Measurements from ENCODE around the gene DHX34.
A peak's percentile ranks its signal among the peaks of the same experiment; 100 is the strongest.
"Not testable (repeated sequence)": the region's sequence is repeated elsewhere in the genome, so short reads cannot be mapped to it uniquely, and the experiment has no call there.

The DHX34 gene, protein sequence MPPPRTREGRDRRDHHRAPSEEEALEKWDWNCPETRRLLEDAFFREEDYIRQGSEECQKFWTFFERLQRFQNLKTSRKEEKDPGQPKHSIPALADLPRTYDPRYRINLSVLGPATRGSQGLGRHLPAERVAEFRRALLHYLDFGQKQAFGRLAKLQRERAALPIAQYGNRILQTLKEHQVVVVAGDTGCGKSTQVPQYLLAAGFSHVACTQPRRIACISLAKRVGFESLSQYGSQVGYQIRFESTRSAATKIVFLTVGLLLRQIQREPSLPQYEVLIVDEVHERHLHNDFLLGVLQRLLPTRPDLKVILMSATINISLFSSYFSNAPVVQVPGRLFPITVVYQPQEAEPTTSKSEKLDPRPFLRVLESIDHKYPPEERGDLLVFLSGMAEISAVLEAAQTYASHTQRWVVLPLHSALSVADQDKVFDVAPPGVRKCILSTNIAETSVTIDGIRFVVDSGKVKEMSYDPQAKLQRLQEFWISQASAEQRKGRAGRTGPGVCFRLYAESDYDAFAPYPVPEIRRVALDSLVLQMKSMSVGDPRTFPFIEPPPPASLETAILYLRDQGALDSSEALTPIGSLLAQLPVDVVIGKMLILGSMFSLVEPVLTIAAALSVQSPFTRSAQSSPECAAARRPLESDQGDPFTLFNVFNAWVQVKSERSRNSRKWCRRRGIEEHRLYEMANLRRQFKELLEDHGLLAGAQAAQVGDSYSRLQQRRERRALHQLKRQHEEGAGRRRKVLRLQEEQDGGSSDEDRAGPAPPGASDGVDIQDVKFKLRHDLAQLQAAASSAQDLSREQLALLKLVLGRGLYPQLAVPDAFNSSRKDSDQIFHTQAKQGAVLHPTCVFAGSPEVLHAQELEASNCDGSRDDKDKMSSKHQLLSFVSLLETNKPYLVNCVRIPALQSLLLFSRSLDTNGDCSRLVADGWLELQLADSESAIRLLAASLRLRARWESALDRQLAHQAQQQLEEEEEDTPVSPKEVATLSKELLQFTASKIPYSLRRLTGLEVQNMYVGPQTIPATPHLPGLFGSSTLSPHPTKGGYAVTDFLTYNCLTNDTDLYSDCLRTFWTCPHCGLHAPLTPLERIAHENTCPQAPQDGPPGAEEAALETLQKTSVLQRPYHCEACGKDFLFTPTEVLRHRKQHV

DNA sequence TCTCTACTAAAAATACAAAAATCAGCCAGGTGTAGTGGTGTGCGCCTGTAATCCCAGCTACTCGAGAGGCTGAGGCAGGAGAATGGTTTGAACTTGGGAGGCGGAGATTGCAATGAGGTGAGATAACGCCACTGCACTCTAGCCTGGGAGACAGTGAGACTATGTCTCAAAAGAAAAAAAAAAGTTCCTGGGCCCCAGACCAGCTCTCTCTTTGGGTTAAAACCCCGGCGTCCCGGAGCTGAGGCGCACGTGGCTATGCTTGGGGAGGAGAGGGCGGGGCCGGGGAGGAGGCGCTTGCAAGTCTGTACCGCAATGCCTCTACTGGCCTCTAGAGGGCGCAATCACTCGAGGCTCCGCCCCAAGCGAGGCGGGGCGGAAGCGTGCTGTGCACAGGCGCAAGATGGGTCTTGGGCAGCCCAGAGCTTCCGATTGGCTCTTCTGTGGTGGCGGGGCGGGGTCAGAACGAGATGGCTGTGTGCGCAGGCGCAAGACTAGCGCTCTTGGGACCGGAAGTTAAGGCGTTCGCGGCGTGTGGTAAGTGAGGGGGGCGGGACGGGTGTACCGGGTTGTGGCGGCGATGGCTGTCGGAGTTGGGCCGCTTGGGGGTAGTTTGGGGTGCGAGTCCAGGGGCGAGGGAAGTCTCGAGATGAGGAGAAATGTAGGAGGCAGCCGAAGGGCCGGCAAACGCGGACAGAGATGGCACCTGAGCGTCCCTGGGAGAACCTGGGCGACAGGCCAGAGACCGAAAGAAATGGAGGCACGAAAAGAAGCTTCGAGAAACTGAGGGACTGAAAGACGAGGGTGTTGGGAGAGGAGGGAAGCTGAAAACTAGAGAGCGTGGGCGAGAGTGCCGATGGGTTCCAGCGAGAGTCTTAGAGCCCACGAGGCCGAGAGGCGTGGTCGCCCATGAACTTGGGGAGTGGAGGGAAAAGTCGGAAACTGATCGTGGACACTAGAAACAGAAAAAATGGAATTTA, at the start of gene DHX34:
Gene DHX34 (plus strand): TSS at position 497 of the 977 bp plus-strand sequence. CDS start 3,716 bp downstream, outside the sequence.
- peak; percentile 99 for DNase-seq (ENCODE audit: low spot score)

DNA sequence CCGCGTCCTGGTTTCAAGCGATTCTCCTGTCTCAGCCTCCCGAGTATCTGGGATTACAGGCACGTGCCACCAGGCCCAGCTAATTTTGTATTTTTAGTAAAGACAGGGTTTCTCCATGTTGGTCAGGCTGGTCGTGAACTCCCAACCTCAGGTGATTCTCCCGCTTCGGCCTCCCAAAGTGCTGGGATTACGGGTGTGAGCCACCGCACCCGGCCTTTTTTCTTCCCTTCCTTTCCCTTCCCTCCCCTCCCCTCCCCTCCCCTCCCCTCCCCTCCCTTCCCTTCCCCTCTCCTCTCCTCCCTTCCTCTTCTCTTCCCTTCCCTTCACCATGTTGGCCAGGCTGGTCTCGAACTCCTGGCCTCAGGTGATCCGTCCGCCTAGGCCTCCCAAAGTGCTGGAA, 48.2 kb upstream of the DHX34 start:
- not testable (repeated sequence) for DNase-seq (ENCODE audit: low spot score)

DNA sequence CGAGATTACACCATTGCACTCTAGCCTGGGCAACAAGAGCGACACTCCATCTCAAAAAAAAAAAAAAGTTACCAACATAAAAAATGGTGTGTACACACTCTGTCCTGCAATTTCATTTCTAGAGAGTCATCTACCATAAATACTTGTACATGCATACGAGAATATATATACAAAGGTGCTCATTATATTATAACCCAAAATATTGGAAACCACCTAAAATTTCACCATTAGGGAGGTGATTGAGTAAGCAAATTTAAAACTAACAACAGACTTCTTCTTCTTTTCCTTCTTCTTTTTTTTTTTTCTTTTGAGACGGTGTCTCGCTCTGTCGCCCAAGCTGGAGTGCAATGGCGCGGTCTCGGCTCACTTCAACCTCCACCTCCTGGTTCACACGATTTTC, 46.9 kb upstream of the DHX34 start:
- no peak for DNase-seq (ENCODE audit: low spot score)

DNA sequence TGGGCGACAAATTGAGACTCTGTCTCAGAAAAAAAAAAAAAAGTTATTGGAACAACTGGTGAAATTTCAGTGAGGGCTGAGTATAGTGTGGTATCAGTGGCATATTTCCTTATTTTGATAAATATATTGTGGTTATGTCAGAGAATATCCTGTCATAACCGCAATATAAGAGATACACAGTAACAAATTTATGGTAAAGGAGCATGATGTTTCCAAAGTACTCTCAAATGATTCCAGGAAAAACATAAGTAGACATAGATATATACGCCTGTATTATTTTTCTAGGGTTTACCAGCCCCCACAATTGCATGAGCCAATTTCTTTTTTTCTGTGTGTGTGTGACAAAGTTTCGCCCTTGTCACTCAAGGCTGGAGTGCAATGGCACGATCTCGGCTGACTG, 45.1 kb upstream of the DHX34 start:
- DNase-seq (ENCODE audit: low spot score): no peak

GRCh38 chr19:47305309-47305751, 43.8 kb upstream of the DHX34 start:
- peak; percentile 54 for DNase-seq (ENCODE audit: low spot score)

- DNase-seq (ENCODE audit: low spot score): no peak
Observed at GRCh38 chr19:47306303-47306702, 42.8 kb upstream of the DHX34 start.

- DNase-seq (ENCODE audit: low spot score): no peak
Observed at GRCh38 chr19:47309038-47309437, 40.1 kb upstream of the DHX34 start.

DNA sequence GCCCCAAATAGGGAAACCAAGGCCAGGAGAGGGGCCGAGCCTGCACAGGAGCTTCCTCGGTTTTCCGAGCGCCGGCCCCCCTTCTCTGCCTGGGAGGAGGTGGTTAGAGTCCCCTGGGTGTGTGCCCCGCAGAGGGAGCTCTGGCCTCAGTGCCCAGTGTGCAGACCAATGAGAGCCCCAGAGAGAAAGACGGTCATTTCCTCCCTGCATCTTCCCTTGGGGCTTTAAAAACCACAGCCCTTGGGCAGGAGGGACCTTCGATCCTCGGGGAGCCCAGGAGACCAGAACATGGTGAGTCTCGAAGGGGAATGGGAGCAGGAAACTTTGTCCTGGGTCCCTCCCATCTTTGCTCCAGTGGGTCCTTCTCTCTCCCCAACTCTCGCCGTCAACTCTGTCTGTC, 39.5 kb upstream of the DHX34 start, which contains the start of gene C5AR1:
Gene C5AR1 (plus strand): TSS at position 254 of the 400 bp plus-strand sequence. CDS start 35 bp downstream, at position 289.
- DNase-seq (ENCODE audit: low spot score): no peak

DNA sequence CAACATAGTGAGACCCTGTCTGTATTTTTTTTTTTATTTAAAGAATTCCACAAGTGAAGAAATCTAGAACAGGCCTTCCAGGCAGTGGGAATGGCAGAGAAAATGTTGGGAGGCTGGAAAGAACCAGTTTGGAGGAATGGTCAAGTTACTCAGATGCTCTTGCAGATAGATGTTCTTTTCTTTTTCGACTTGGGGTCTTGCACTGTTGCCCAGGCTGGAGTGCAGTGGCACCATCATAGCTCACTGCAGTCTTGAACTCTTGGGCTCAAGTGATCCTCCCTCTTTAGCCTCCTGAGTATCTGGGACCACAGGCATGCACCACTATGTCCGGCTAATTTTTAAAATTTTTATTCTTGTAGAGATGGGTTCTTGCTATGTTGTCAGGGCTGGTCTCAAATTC, 38.8 kb upstream of the DHX34 start:
- DNase-seq (ENCODE audit: low spot score): no peak

- no peak for DNase-seq (ENCODE audit: low spot score)
Observed at GRCh38 chr19:47310819-47311218, 38.3 kb upstream of the DHX34 start.

- DNase-seq (ENCODE audit: low spot score): no peak
Observed at GRCh38 chr19:47312366-47313006, 36.6 kb upstream of the DHX34 start.

DNA sequence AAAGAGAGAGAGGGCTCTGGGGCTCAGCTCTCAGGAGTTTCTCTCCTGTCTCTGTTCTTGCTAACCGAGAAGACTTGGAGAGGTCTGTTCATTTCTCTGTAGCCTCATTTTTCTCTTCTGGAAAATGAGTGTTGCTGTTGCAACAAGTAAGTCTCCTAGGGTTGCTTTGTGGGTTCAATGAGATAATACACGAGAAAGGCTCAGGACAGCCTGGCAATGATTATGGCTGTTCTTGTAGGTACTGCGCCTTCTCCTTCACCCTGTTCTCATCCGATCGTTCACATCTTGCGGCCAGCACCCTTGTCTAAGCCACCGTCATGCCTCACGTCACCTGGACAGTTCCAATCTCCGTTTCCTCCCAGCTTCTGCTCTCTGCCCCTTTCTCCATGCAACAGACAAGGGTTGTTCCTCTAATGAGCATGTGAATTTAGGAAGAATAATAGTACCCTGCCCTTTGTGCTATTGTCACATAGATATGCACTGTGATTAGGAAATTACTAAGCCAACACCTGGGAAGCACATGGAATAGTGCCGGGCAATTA, 35.3 kb upstream of the DHX34 start:
- no peak for DNase-seq (ENCODE audit: low spot score)

DNA sequence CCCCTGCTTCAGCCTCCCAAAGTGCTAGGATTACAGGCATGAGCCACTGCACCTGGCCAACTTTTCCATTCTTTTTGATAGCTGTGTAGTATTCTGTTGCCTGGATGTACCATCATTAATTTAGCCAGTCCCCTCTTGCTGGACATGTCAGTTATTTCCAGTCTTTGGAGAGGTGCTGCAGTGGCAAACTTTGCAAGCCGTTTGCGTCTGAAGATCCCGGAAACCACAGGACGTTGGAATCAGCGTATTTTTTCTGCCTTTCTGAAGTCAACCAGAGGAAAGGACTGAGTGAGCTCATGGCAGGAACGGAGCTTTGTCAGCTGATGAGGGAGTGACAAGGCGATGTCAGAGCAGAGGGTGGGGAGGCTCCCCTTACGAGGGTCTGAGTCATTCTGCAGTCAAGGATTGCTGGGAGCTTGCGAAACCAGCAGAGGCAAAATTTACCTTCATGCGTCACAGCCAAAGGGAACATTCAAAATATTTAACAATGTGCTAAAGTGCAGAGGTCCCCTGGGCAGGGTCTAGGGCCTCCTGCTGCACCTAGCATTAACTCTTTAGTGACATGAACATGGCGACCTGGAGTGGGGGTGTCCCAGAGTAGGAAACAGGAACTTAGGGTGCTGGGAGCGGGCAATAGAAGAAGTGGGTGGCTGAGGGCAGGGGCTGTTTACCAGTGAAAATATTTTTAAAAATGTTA, 33.8 kb upstream of the DHX34 start:
- no peak for DNase-seq (ENCODE audit: low spot score)

GRCh38 chr19:47316513-47316912, 32.6 kb upstream of the DHX34 start:
- no peak for DNase-seq (ENCODE audit: low spot score)

DNA sequence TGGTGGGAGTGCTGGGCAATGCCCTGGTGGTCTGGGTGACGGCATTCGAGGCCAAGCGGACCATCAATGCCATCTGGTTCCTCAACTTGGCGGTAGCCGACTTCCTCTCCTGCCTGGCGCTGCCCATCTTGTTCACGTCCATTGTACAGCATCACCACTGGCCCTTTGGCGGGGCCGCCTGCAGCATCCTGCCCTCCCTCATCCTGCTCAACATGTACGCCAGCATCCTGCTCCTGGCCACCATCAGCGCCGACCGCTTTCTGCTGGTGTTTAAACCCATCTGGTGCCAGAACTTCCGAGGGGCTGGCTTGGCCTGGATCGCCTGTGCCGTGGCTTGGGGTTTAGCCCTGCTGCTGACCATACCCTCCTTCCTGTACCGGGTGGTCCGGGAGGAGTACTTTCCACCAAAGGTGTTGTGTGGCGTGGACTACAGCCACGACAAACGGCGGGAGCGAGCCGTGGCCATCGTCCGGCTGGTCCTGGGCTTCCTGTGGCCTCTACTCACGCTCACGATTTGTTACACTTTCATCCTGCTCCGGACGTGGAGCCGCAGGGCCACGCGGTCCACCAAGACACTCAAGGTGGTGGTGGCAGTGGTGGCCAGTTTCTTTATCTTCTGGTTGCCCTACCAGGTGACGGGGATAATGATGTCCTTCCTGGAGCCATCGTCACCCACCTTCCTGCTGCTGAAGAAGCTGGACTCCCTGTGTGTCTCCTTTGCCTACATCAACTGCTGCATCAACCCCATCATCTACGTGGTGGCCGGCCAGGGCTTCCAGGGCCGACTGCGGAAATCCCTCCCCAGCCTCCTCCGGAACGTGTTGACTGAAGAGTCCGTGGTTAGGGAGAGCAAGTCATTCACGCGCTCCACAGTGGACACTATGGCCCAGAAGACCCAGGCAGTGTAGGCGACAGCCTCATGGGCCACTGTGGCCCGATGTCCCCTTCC, 28.9 kb upstream of the DHX34 start:
- no peak for DNase-seq (ENCODE audit: low spot score)

- DNase-seq (ENCODE audit: low spot score): no peak
Observed at GRCh38 chr19:47321630-47322029, 27.5 kb upstream of the DHX34 start.

DNA sequence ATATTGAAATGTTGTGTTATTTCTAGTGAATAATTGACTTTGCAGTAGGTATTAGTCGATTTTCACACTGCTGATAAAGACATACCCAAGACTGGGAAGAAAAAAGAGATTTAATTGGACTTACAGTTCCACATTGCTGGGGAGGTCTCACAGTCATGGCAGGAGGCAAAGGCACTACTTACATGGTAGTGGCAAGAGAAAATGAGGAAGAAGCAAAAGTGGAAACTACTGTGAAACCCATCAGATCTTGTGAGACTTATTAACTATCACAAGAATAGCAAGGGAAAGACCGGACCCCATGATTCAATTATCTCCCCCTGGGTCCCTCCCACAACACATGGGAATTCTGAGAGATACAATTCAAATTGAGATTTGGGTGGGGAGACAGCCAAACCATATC, 27.1 kb upstream of the DHX34 start:
- no peak for DNase-seq (ENCODE audit: low spot score)

- DNase-seq (ENCODE audit: low spot score): no peak
Observed at GRCh38 chr19:47323409-47323808, 25.7 kb upstream of the DHX34 start.

All from cerebellar cortex (tissue), 1 donor.